Measurements from ENCODE around the gene MED22. TPM values are rescaled to one million over a fixed set of nuclear protein-coding genes. Genes with fewer than 3 reads are reported as not detected.
"Not testable (repeated sequence)": the region's sequence is repeated elsewhere in the genome, so short reads cannot be mapped to it uniquely, and the experiment has no call there.

The MED22 gene
- total RNA-seq, 1 donor from 2014 or later: 49.2 TPM

DNA sequence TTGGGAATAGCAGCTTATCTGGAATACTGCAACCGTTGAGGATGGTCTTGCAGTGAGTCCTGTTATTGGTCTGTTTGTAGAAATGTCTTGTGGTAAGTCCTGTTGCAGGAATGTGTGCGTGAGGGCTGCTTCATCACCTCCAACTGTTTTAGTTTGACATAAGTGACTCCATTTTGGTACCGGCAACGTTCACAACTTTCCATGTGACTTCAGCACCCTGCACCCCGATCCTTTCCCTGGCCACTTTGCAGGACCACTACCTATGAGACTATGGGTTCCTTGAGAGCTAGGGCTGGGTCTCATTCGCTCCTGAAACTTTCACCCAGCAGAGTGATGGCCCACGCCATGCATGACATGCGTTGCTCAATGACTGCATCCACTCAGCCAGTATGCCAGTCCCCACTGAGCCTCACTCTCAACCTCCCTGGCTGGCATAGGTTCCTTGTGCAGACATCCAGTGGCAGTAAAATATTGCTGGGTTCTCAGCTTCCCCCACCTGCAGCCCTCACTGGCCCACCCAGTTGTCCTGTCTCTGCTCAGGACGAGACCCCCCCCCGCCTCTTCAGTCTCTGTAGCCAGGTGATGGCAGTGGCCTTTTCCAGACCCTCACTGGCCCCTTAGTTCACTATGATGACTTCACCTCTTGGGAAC, 20.0 kb downstream of the MED22 start:
- TF ChIP-seq, protein P1, sequence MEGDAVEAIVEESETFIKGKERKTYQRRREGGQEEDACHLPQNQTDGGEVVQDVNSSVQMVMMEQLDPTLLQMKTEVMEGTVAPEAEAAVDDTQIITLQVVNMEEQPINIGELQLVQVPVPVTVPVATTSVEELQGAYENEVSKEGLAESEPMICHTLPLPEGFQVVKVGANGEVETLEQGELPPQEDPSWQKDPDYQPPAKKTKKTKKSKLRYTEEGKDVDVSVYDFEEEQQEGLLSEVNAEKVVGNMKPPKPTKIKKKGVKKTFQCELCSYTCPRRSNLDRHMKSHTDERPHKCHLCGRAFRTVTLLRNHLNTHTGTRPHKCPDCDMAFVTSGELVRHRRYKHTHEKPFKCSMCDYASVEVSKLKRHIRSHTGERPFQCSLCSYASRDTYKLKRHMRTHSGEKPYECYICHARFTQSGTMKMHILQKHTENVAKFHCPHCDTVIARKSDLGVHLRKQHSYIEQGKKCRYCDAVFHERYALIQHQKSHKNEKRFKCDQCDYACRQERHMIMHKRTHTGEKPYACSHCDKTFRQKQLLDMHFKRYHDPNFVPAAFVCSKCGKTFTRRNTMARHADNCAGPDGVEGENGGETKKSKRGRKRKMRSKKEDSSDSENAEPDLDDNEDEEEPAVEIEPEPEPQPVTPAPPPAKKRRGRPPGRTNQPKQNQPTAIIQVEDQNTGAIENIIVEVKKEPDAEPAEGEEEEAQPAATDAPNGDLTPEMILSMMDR (IDR thresholded peaks at IDR 0.05; ENCODE audit: unreplicated experiment): no peak
- Mint-ChIP-seq H3K27ac (no peak overlapping the region), H3K4me3 (ENCODE audit: low read depth) (no peak overlapping the region), H3K27me3 (peaks cover 2% of the 10 kb centered on the region), H3K4me1 (ENCODE audit: low read depth) (no peaks in the 10 kb centered on the region), H3K9me3 (ENCODE audit: low read depth) (peaks cover 14% of the 10 kb centered on the region), H3K36me3 (ENCODE audit: insufficient read depth) (peaks cover 22% of the 10 kb centered on the region)
- DNase-seq (ENCODE audit: low spot score, unreplicated experiment): no peak

DNA sequence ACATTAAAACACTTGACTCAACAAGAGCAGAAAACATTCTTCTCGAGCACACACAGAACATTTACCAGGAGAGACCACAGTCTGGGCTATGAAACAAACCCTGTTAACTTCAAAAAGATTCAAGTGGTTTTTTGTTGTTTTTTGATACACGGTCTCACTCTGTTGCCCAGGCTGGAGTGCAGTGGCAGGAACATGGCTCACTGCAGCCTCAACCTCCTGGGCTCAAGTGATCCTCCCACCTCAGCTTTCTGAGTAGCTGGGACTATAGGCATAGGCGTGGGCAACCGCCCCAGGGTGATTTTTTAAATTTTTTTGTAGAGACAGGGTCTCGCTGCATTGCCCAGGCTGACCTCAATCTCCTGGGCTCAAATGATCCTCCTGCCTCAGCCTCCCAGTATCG, 20.9 kb downstream of the MED22 start:
- H3K4me1 Mint-ChIP-seq (ENCODE audit: low read depth); H3K4me3 Mint-ChIP-seq (ENCODE audit: low read depth); DNase-seq (ENCODE audit: low spot score, unreplicated experiment); H3K27me3 Mint-ChIP-seq; H3K27ac Mint-ChIP-seq: not testable (repeated sequence)
- H3K9me3 Mint-ChIP-seq (ENCODE audit: low read depth): peaks cover 14% of the 10 kb centered on the region
- H3K36me3 Mint-ChIP-seq (ENCODE audit: insufficient read depth): peaks cover 20% of the 10 kb centered on the region

DNA sequence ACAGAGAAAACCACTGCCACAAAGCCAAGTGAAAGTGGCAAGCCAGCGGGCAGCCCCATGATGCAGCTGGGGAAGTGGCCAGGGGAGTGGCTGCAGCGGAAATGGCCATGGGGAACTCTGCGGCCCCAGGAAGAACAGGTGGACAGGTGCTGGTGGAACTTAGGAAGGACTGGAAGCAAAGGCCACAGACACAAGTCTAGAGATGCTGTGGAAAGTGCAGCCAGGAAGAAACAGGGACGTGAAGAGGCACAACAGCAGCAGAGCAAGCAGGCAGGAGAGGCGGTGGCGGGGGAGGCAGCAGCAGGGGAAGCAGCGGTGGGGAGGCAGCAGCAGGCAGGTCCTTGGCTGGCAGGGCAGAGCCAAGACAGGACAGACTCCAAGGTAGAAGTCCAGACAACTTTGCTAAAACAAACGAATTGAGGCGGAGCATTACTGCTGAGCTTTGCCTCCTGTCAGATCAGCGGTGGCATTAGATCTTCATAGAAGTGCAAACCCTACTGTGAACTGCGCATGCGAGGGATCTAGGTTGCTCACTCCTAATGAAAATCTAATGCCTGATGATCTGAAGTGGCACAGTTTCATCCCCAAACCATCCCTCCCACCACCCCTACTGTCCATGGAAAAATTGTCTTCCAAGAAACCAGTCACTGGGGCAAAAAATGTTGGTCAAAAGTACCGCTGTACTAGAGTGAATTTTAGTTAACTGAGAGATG, 23.8 kb downstream of the MED22 start:
- TF ChIP-seq, protein P1 (IDR thresholded peaks at IDR 0.05; ENCODE audit: unreplicated experiment): no peak
- Mint-ChIP-seq H3K27me3 (peaks cover 2% of the 10 kb centered on the region), H3K9me3 (ENCODE audit: low read depth) (peaks cover 14% of the 10 kb centered on the region), H3K4me3 (ENCODE audit: low read depth) (no peak overlapping the region), H3K4me1 (ENCODE audit: low read depth) (no peaks in the 10 kb centered on the region), H3K36me3 (ENCODE audit: insufficient read depth) (peaks cover 9% of the 10 kb centered on the region), H3K27ac (no peak overlapping the region)
- DNase-seq (ENCODE audit: low spot score, unreplicated experiment): no peak

DNA sequence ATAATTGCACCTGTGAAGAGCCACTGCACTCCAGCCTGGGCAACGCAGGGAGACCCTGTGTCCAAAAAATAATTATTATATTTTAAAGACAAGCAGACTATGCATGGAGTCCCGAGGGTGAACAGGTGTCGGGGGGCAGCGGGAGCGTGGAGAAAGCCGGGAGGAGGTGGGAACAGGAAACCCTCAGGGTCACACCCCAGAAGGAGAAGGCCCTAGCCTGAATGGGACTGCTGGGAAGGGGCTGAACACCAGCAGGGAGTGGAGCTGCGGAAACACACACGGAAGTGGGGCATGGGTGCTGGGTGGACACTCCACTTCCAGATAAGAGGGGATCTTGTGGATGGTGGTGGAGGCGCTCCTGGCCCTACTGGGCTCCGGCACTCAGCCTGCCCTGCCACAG, 24.7 kb downstream of the MED22 start:
- Mint-ChIP-seq H3K27ac (no peak overlapping the region), H3K36me3 (ENCODE audit: insufficient read depth) (no peaks in the 10 kb centered on the region), H3K9me3 (ENCODE audit: low read depth) (peaks cover 5% of the 10 kb centered on the region), H3K27me3 (peaks cover 2% of the 10 kb centered on the region), H3K4me1 (ENCODE audit: low read depth) (no peaks in the 10 kb centered on the region), H3K4me3 (ENCODE audit: low read depth) (no peak overlapping the region)
- TF ChIP-seq, protein P1 (IDR thresholded peaks at IDR 0.05; ENCODE audit: unreplicated experiment): no peak
- no peak for DNase-seq (ENCODE audit: low spot score, unreplicated experiment)

DNA sequence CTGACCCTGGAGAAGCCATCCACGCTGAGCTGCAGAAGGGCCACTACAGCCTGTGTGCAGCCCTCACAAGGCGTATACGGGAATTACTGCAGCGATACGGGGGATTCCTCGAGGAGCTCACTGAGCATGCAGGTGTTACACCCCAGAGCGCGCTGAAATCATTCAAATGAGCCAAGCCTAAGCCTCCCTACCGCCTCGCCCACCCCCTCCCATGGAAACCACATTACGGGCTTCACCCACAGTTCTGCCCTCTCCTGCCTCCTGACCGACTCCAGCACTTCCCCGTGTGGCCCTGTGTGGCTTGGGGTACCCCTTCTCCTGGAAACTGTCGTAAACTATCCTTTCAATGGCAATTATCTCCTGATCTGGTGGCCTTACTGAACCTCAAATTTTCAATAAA, 25.2 kb downstream of the MED22 start:
- no peaks in the 10 kb centered on the region for H3K36me3 Mint-ChIP-seq (ENCODE audit: insufficient read depth)
- no peaks in the 10 kb centered on the region for H3K4me1 Mint-ChIP-seq (ENCODE audit: low read depth)
- no peak overlapping the region for H3K4me3 Mint-ChIP-seq (ENCODE audit: low read depth)
- no peak for DNase-seq (ENCODE audit: low spot score, unreplicated experiment)
- peaks cover 2% of the 10 kb centered on the region for H3K27me3 Mint-ChIP-seq
- TF ChIP-seq, protein P1 (IDR thresholded peaks at IDR 0.05; ENCODE audit: unreplicated experiment): no peak
- H3K9me3 Mint-ChIP-seq (ENCODE audit: low read depth): peaks cover 5% of the 10 kb centered on the region
- H3K27ac Mint-ChIP-seq: peak overlapping the region; percentile 33

Data from progenitor cell of endocrine pancreas (in vitro differentiated cells).